Naive thymus-derived CD8-positive, alpha-beta T cell (primary cell): ENCODE measurements around the gene NOP16. TPM values are rescaled to one million over a fixed set of nuclear protein-coding genes. Genes with fewer than 3 reads are reported as not detected.

Experiments
- ATAC-seq, 2 donors: fragments of 150-1000 bp; cut with Tn5 transposase in 1 of 2; sonication (Bioruptor Pico), chemical (Tn5 transposase) in 1 of 2; 1 replicate in 1 of 2; 2 replicates in 1 of 2; pipeline ENCODE4 v1.10.0; 2021; ENCODE audit warnings: mild to moderate bottlenecking in 2 of 2, moderate library complexity in 2 of 2
- POLR2A ChIA-PET: fragments of 350-600 bp; sonication (Branson Sonifier 250); formaldehyde crosslinking; loops from one replicate; lab custom pipeline; 2021; ENCODE audit warnings: antibody characterized with exemption; lab: Charles Lee
- DNase-seq, 10 donors: peaks; one replicate each; pipeline versions ENCODE4 v3.0.0 to v3.0.0-alpha.2; 2020 to 2022
- H3K27ac Mint-ChIP-seq, 10 donors: one replicate each; pipeline ENCODE4 v1.8.0; 2020 to 2022; ENCODE audit warnings: mild to moderate bottlenecking in 10 of 10, mixed read lengths in 10 of 10, moderate library complexity in 4 of 10, inconsistent platforms in 1 of 10
- H3K27me3 Mint-ChIP-seq, 5 donors: one replicate each; pipeline ENCODE4 v1.8.0; 2021 to 2022; ENCODE audit warnings: mixed read lengths in 5 of 5
- H3K36me3 Mint-ChIP-seq, 3 donors: one replicate each; pipeline ENCODE4 v1.8.0; 2020 to 2022; ENCODE audit warnings: mixed read lengths in 3 of 3, mild to moderate bottlenecking in 2 of 3, inconsistent platforms in 1 of 3
- H3K4me1 Mint-ChIP-seq, 4 donors: one replicate each; pipeline ENCODE4 v1.8.0; 2021 to 2022; ENCODE audit warnings: mixed read lengths in 4 of 4
- H3K4me3 Mint-ChIP-seq, 10 donors: one replicate each; pipeline ENCODE4 v1.8.0; 2020 to 2022; ENCODE audit warnings: mild to moderate bottlenecking in 10 of 10, mixed read lengths in 10 of 10, moderate library complexity in 6 of 10, inconsistent platforms in 1 of 10
- H3K9me3 Mint-ChIP-seq, 9 donors: one replicate each; pipeline ENCODE4 v1.8.0; 2020 to 2022; ENCODE audit warnings: mixed read lengths in 9 of 9, mild to moderate bottlenecking in 3 of 9, inconsistent platforms in 1 of 9, moderate library complexity in 1 of 9
- microRNA-seq: library from miRNA; unstranded; fragments of <30 nt; microRNA quantifications from one replicate; pipeline ENCODE4 v1.2.0, GENCODE V29; 2022; ENCODE audit warnings: borderline microRNAs expressed
- polyA plus RNA-seq, 3 donors: library from polyadenylated mRNA; unstranded; fragments of 300-500 nt; fragmentation: Illumina TruSeq; gene quantifications; one replicate each; pipeline ENCODE4 v1.2.3, GENCODE V29; 2021
- total RNA-seq, 8 experiments: library from RNA in 2 of 8; stranded (reverse) in 2 of 8; gene quantifications; one replicate each; pipeline ENCODE4 v1.2.3 and lab custom pipeline; 2021 to 2026

Gene NOP16
- total and polyA plus RNA-seq, 5 experiments from 2014 or later: 19.1 to 40.5 (median 21.8) TPM

DNA sequence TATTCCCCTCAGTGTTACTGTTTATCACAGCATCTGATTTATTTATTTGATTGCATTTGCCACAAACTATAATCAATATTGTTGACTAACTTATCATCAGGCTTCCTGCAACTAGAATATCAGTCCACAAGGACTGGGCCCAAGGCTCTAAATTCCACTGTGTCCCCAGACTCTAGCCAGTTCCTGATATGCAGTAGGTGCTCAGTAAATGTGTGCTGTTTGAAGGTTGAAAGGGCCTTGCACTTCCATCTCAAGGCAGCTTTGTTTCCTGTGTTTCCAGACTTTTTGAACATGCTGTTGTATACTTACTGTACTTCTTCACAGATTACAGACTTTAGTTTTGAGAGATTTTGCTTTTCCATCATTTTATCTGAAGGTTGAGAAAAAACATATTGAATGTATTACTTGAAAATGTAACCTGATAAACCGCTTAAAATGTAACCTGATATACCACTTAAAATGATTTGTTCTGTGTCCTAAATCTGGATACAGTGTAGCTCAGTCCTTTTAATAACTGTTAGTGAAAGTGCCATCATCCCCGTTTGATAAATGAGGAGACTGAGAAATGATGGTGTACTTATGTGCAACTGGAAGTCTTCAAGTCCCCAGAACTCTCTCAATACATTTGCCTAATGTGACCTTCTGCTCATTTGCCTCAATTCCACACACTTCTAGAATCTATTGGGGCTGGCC lies 45.5 kb downstream of the NOP16 start:
- Mint-ChIP-seq H3K4me1 (peaks cover 0 to 2% (median 0%) of the 10 kb centered on the region in 4 donors), H3K27me3 (no peaks in the 10 kb centered on the region), H3K36me3 (peaks cover 0 to 54% (median 5%) of the 10 kb centered on the region in 3 donors), H3K27ac (peak overlapping the region in 8 of 10 donors; percentile 15 to 79 (median 49)), H3K9me3 (no peaks in the 10 kb centered on the region), H3K4me3 (no peak overlapping the region)
- ATAC-seq (no peak), DNase-seq (no peak)
- POLR2A ChIA-PET: interaction anchor here (0.6 kb wide), 1 partner anchor 47 kb away, joined by 3 read pairs; no protein-coding TSS in a partner anchor

- ATAC-seq (no peak), DNase-seq (no peak)
- POLR2A ChIA-PET: no interaction called here
- Mint-ChIP-seq H3K9me3 (no peaks in the 10 kb centered on the region), H3K4me1 (peaks cover 0 to 2% (median 0%) of the 10 kb centered on the region in 4 donors), H3K4me3 (no peak overlapping the region), H3K27ac (peak overlapping the region in 4 of 10 donors; percentile 8 to 60 (median 48)), H3K36me3 (peaks cover 0 to 54% (median 5%) of the 10 kb centered on the region in 3 donors), H3K27me3 (no peaks in the 10 kb centered on the region)
Observed at GRCh38 chr5:176342158-176342483, 46.3 kb downstream of the NOP16 start.

DNA sequence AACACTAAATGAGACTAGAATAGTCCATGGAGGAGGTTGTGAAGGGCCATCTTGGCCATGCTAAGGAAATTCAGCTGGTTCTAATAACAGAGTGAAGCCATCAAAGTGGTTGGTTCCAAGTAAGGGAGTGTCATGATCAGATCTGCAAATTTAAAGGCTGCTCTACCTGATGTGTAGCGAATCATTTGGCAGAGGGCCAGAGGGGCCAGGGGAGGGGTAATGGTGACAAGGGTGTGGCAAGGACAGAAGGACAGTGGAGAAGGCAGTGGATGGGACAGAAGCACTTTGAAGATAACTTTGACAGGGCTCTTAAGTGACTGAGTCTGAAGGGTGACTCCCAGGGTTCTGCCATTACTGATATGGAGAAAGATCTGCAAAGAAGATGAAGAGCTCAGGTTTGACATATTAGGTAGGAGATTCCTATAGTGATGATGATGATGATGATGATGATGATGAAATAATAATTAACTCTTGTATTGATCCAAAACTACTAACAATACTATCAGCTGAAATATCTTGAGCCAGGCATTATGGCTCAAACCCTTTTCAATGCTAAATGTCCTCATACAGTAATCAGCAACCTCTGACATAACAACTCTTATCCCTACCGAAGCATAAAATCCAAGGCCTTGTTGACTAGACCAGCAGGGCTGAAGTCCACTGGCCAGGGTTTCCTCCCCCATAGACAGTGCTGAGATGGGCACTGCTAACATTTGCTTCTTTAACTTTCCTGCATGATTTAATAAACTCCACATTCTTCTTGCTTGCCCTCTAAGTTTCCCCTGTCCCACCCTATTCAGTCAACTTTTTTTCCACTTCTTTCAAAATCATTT lies 46.9 kb downstream of the NOP16 start:
- Mint-ChIP-seq H3K36me3 (peaks cover 0 to 55% (median 6%) of the 10 kb centered on the region in 3 donors), H3K9me3 (no peaks in the 10 kb centered on the region), H3K4me1 (peaks cover 0 to 2% (median 0%) of the 10 kb centered on the region in 4 donors), H3K27me3 (no peaks in the 10 kb centered on the region), H3K27ac (peak overlapping the region in 8 of 10 donors; percentile 8 to 81 (median 60)), H3K4me3 (no peak overlapping the region)
- DNase-seq: no peak
- POLR2A ChIA-PET: no interaction called here
- ATAC-seq: no peak

- no peak overlapping the region for H3K4me3 Mint-ChIP-seq
- H3K36me3 Mint-ChIP-seq: peaks cover under 1 to 42% (median 12%) of the 10 kb centered on the region in 3 donors
- DNase-seq (no peak), ATAC-seq (no peak)
- peaks cover 0 to 2% (median 0%) of the 10 kb centered on the region in 4 donors for H3K4me1 Mint-ChIP-seq
- no peaks in the 10 kb centered on the region for H3K27me3 Mint-ChIP-seq
- peaks cover 0 to 4% (median 0%) of the 10 kb centered on the region in 9 donors for H3K9me3 Mint-ChIP-seq
- no peak overlapping the region for H3K27ac Mint-ChIP-seq
- POLR2A ChIA-PET: no interaction called here
Observed at GRCh38 chr5:176339304-176339703, 49.1 kb downstream of the NOP16 start.

GRCh38 chr5:176337913-176338312 lies 50.5 kb downstream of the NOP16 start:
- peak overlapping the region in 1 of 10 donors; percentile 43 for H3K27ac Mint-ChIP-seq
- ATAC-seq (no peak), DNase-seq (no peak)
- peaks cover 0 to 2% (median 0%) of the 10 kb centered on the region in 4 donors for H3K4me1 Mint-ChIP-seq
- H3K9me3 Mint-ChIP-seq: peaks cover 0 to 13% (median 7%) of the 10 kb centered on the region in 9 donors
- H3K27me3 Mint-ChIP-seq: no peaks in the 10 kb centered on the region
- H3K4me3 Mint-ChIP-seq: no peak overlapping the region
- POLR2A ChIA-PET: no interaction called here
- peaks cover 9 to 46% (median 21%) of the 10 kb centered on the region in 3 donors for H3K36me3 Mint-ChIP-seq

DNA sequence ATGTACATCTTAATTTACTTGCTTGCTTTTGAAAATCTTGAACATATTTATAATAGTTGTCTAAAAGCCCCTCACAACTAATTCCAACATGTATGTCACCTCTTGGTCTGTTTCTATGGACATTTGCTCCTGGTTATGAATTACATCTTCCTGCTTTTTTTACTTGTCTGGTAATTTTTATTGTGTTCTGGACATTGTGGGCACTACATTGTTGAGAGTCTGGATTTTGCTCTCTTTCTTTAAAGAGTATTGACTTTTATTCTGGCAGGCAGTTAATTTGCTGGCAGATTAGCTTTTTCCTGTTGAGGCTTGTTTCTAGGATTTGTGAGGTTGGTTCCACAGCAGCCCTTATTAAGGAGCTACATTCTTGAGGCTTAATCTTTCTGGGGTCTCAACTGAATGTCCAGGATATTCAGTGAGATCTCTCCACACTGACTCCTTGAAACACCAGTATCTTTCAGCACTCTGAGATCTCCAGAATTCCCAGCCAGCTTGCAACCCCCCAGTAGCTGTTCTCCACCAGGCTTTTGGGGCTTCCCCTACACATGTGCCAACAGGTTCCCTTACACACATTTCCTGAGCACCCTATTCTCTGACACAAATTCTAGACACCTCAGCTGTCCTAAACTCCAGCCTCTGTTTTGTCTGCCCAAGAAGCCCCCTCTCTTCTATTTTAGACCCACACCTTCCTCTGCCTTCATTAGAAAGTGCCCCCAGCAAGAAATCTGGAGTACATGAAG lies 54.2 kb downstream of the NOP16 start:
- peaks cover 13 to 51% (median 26%) of the 10 kb centered on the region in 3 donors for H3K36me3 Mint-ChIP-seq
- no peaks in the 10 kb centered on the region for H3K27me3 Mint-ChIP-seq
- no peak overlapping the region for H3K4me3 Mint-ChIP-seq
- H3K9me3 Mint-ChIP-seq: peaks cover 0 to 13% (median 10%) of the 10 kb centered on the region in 9 donors
- POLR2A ChIA-PET: no interaction called here
- no peak for DNase-seq
- ATAC-seq: no peak
- no peaks in the 10 kb centered on the region for H3K4me1 Mint-ChIP-seq
- H3K27ac Mint-ChIP-seq: peak overlapping the region in 2 of 10 donors; percentile 27 to 71

Small RNA genes lying within 50 kb of the gene (microRNA-seq; reads per million reads assigned to microRNA genes)
- 11.3 reads per million, percentile 29 among the genes with 10 or more reads in this experiment for gene MIR1271

Other genes with a start within 250 kb of the NOP16 start
- 10 to 100 TPM; 20.8 to 23.0 TPM for gene SIMC1, start 150.2 kb downstream of the NOP16 start, total RNA-seq
- gene SIMC1, start 150.2 kb downstream of the NOP16 start, polyA plus RNA-seq: 10 to 100 TPM in 1 of 3 donors, 1 to 10 TPM in 2; 2.4 to 11.1 (median 6.1) TPM
- 10 to 100 TPM; 71.3 to 78.8 TPM for gene KIAA1191, start 26.8 kb downstream of the NOP16 start, total RNA-seq
- 10 to 100 TPM; 42.3 to 50.7 (median 50.5) TPM for gene KIAA1191, start 26.8 kb downstream of the NOP16 start, polyA plus RNA-seq
- 10 to 100 TPM; 12.7 to 15.0 TPM for gene ARL10, start 23.1 kb downstream of the NOP16 start, total RNA-seq
- 1 to 10 TPM; 1.2 to 1.7 (median 1.3) TPM for gene ARL10, start 23.1 kb downstream of the NOP16 start, polyA plus RNA-seq
- 10 to 100 TPM; 75.3 to 79.3 TPM for gene HIGD2A, start 153 bp upstream of the NOP16 start, total RNA-seq
- gene HIGD2A, start 153 bp upstream of the NOP16 start, polyA plus RNA-seq: 100 to 1,000 TPM; 209 to 280 (median 250) TPM
- gene CLTB, start 27.9 kb upstream of the NOP16 start, total RNA-seq: 10 to 100 TPM; 34.4 to 36.1 TPM
- 10 to 100 TPM; 69.2 to 82.7 (median 73.5) TPM for gene CLTB, start 27.9 kb upstream of the NOP16 start, polyA plus RNA-seq
- 10 to 100 TPM; 34.7 to 37.8 TPM for gene FAF2, start 59.8 kb upstream of the NOP16 start, total RNA-seq
- 10 to 100 TPM in 2 of 3 donors, 1 to 10 TPM in 1; 9.5 to 12.0 (median 11.4) TPM for gene FAF2, start 59.8 kb upstream of the NOP16 start, polyA plus RNA-seq
- 100 to 1,000 TPM; 271 to 281 TPM for gene RNF44, start 148.8 kb upstream of the NOP16 start, total RNA-seq
- 1 to 10 TPM; 1.2 to 4.1 (median 3.2) TPM for gene RNF44, start 148.8 kb upstream of the NOP16 start, polyA plus RNA-seq
- gene CDHR2, start 160.7 kb upstream of the NOP16 start, total RNA-seq: 1 to 10 TPM; 3.6 to 4.8 TPM
- gene CDHR2, start 160.7 kb upstream of the NOP16 start, polyA plus RNA-seq: under 1 TPM in 1 of 3 donors, not detected in 2; 0.26 TPM
- under 1 TPM in 1 of 2 experiments, not detected in 1; 0.11 TPM for gene GPRIN1, start 221.6 kb upstream of the NOP16 start, total RNA-seq
- under 1 TPM in 2 of 3 donors, not detected in 1; 0.06 to 0.27 TPM for gene GPRIN1, start 221.6 kb upstream of the NOP16 start, polyA plus RNA-seq
- gene SNCB, start 241.9 kb upstream of the NOP16 start, total RNA-seq: not detected
- gene SNCB, start 241.9 kb upstream of the NOP16 start, polyA plus RNA-seq: not detected
- not detected for gene EIF4E1B, start 242.1 kb upstream of the NOP16 start, total RNA-seq
- not detected for gene EIF4E1B, start 242.1 kb upstream of the NOP16 start, polyA plus RNA-seq